ENCODE data around the gene KIDINS220. TPM values are rescaled to one million over a fixed set of nuclear protein-coding genes. Genes with fewer than 3 reads are reported as not detected.

KIDINS220 gene
- total RNA-seq, 1 experiment from 2014 or later = 29.3 TPM

DNA sequence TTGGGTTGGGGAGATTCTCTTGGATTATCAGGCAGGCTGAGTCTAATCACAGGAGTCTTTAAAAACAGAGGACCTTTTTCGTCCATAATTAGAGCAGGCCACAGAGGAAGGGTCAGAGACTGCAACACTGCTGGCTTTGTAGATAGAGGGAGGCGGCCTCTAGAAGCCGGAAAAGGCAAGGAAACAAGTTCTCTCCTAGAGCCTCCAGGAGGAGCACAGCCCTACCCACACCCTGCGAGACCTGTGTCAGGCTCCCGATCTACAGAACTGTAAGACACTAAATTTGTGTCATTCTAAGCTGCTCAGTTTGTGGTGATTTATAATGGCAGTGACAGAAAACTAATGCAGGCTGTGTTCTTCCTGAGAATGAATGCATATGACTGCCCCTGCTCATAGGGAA, 140.2 kb downstream of the KIDINS220 start:
- Histone ChIP-seq H3K4me2 (ENCODE audit: insufficient read depth, insufficient read length, low read length) (no peak overlapping the region), H2AK5ac (ENCODE audit: insufficient read length, low read length) (no peak overlapping the region), H2BK5ac (ENCODE audit: insufficient read length, low read length) (no peak overlapping the region), H4K20me1 (ENCODE audit: control insufficient read depth, insufficient read depth, insufficient read length) (no peaks in the 10 kb centered on the region), H2BK15ac (ENCODE audit: low read depth, low read length) (no peak overlapping the region), H3K9ac (ENCODE audit: extremely low read depth, insufficient read length, low read length) (no peak overlapping the region), H3K9me3 (ENCODE audit: control insufficient read depth, low read depth, low read length) (no peaks in the 10 kb centered on the region), H3K27me3 (ENCODE audit: insufficient read depth, low read length) (no peaks in the 10 kb centered on the region), H3K23ac (ENCODE audit: insufficient read length, low read depth, low read length) (no peak overlapping the region), H4K91ac (ENCODE audit: insufficient read length, low read depth, low read length) (no peak overlapping the region), H3K23me2 (ENCODE audit: insufficient read length, low read depth, low read length, poor library complexity, severe bottlenecking) (no peaks in the 10 kb centered on the region), H4K5ac (ENCODE audit: insufficient read length, low read depth, low read length) (no peak overlapping the region), H2BK120ac (ENCODE audit: low read depth, low read length, poor library complexity, severe bottlenecking) (no peak overlapping the region), H3K18ac (ENCODE audit: insufficient read length, low read depth, low read length) (no peak overlapping the region), H3K27ac (ENCODE audit: insufficient read length, low read depth, low read length) (no peak overlapping the region), H3T11ph (ENCODE audit: low read length) (no peak overlapping the region), H2AFZ (ENCODE audit: low read length) (no peak overlapping the region), H3K4me1 (ENCODE audit: insufficient read depth, low read length) (no peaks in the 10 kb centered on the region), H2BK20ac (ENCODE audit: low read depth, low read length, poor library complexity, severe bottlenecking) (no peak overlapping the region), H3K14ac (ENCODE audit: insufficient read depth, low read length) (no peak overlapping the region), H4K8ac (replicated peaks; ENCODE audit: insufficient read length, low read depth, low read length) (no peak overlapping the region), H3K79me1 (ENCODE audit: insufficient read depth, low read depth, low read length, poor library complexity, severe bottlenecking) (no peaks in the 10 kb centered on the region), H3K4ac (ENCODE audit: low read depth, low read length) (no peak overlapping the region), H3K56ac (ENCODE audit: insufficient read length, low read depth, low read length) (no peak overlapping the region), H3K79me2 (ENCODE audit: insufficient read depth, low read length) (no peaks in the 10 kb centered on the region), H2BK12ac (ENCODE audit: insufficient read length, low read depth, low read length) (no peak overlapping the region)
- DNase-seq = no peak
- no peak overlapping the region for H3K27ac Mint-ChIP-seq
- WGBS (ENCODE audit: extremely low coverage, insufficient read length, low lambda C conversion rate) = no CpG with 5 or more reads among the region's 5 CpGs
- H3K4me3 Mint-ChIP-seq = no peak overlapping the region
- H3K9me3 Mint-ChIP-seq = peaks cover 5 to 9% of the 10 kb centered on the region in 2 experiments; a peak in 2 of 5 replicates
- H3K27me3 Mint-ChIP-seq (ENCODE audit: low read depth) = peaks cover 2% of the 10 kb centered on the region
- no peaks in the 10 kb centered on the region; a peak in 1 of 7 replicates for H3K36me3 Mint-ChIP-seq (ENCODE audit: insufficient read depth in 1 of 3, low read depth in 3 of 3)
- peaks cover 0 to 4% of the 10 kb centered on the region in 2 experiments; a peak in 3 of 4 replicates for H3K4me1 Mint-ChIP-seq
- TF ChIP-seq, protein P1, sequence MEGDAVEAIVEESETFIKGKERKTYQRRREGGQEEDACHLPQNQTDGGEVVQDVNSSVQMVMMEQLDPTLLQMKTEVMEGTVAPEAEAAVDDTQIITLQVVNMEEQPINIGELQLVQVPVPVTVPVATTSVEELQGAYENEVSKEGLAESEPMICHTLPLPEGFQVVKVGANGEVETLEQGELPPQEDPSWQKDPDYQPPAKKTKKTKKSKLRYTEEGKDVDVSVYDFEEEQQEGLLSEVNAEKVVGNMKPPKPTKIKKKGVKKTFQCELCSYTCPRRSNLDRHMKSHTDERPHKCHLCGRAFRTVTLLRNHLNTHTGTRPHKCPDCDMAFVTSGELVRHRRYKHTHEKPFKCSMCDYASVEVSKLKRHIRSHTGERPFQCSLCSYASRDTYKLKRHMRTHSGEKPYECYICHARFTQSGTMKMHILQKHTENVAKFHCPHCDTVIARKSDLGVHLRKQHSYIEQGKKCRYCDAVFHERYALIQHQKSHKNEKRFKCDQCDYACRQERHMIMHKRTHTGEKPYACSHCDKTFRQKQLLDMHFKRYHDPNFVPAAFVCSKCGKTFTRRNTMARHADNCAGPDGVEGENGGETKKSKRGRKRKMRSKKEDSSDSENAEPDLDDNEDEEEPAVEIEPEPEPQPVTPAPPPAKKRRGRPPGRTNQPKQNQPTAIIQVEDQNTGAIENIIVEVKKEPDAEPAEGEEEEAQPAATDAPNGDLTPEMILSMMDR (conservative IDR thresholded peaks at IDR 0.05) = no peak
